Measurements from ENCODE around the gene RFLNA.

GRCh38 chr12:124281309-124281708, 13.6 kb upstream of the RFLNA start:
- TF ChIP-seq TAF1 (IDR thresholded peaks at IDR 0.05; ENCODE audit: borderline replicate concordance, low read depth, low read length) (no peak), POLR2A (IDR thresholded peaks at IDR 0.05; ENCODE audit: low read depth, low read length) (no peak)

Data from GM12892 (cell line).